ENCODE measurements around the gene B4GALT3. TPM values are rescaled to one million over a fixed set of nuclear protein-coding genes. Genes with fewer than 3 reads are reported as not detected.

Gene B4GALT3
- total and polyA plus RNA-seq, 8 donors, result 14.8 to 35.6 (median 20.3) TPM

GRCh38 chr1:161171696-161172095, 5.6 kb downstream of the B4GALT3 start:
- DNase-seq, result no peak
- H3K27me3 ChIP-seq, result no peaks in the 10 kb centered on the region
- no peak for ATAC-seq
- intact Hi-C loops (cut with DNase I), result no loop called here
- peaks cover 0 to 6% (median 5%) of the 10 kb centered on the region in 3 donors for H3K4me1 ChIP-seq
- no peak for TF ChIP-seq CTCF (IDR thresholded peaks at IDR 0.05)
- no peaks in the 10 kb centered on the region for H3K9me3 ChIP-seq
- H3K36me3 ChIP-seq, result peaks cover 0 to 35% (median 12%) of the 10 kb centered on the region in 3 donors
- no peak overlapping the region for H3K4me3 ChIP-seq
- FAIRE-seq, result no peak
- WGBS, 2 donors, result 79 to 80% methylated on average over 12 of the region's 12 CpGs
- H3K27ac ChIP-seq, result no peak overlapping the region

GRCh38 chr1:161171191-161171590, 6.1 kb downstream of the B4GALT3 start:
- no peak for TF ChIP-seq CTCF (IDR thresholded peaks at IDR 0.05)
- no peak for FAIRE-seq
- 59 to 65% methylated on average over 5 of the region's 5 CpGs for WGBS, 2 donors
- no peaks in the 10 kb centered on the region for H3K9me3 ChIP-seq
- peaks cover 0 to 35% (median 12%) of the 10 kb centered on the region in 3 donors for H3K36me3 ChIP-seq
- ATAC-seq, result no peak
- H3K4me1 ChIP-seq, result peaks cover 0 to 6% (median 5%) of the 10 kb centered on the region in 3 donors
- no peak overlapping the region for H3K4me3 ChIP-seq
- intact Hi-C loops (cut with DNase I), result no loop called here
- H3K27me3 ChIP-seq, result no peaks in the 10 kb centered on the region
- DNase-seq, result no peak
- H3K27ac ChIP-seq, result no peak overlapping the region

GRCh38 chr1:161168906-161169305, 8.4 kb downstream of the B4GALT3 start:
- no peak for FAIRE-seq

GRCh38 chr1:161166669-161167548, 10.4 kb downstream of the B4GALT3 start:
- 4 to 6% methylated on average over 30 to 33 of the region's 33 CpGs for WGBS, 2 donors
- H3K36me3 ChIP-seq, result peaks cover 0 to 7% (median 5%) of the 10 kb centered on the region in 3 donors
- no peak for TF ChIP-seq CTCF (IDR thresholded peaks at IDR 0.05)
- intact Hi-C loops (cut with DNase I), result no loop called here
- DNase-seq (peak in 2 of 6 donors; percentile 52 to 66), ATAC-seq (peak in 2 of 4 donors; percentile 0 to 3), FAIRE-seq (no peak)
- H3K27ac ChIP-seq, result peak overlapping the region; percentile 67 to 92 (median 80)
- no peaks in the 10 kb centered on the region for H3K9me3 ChIP-seq
- H3K27me3 ChIP-seq, result no peaks in the 10 kb centered on the region
- peaks cover 0 to 5% (median 0%) of the 10 kb centered on the region in 3 donors for H3K4me1 ChIP-seq
- H3K4me3 ChIP-seq, result peak overlapping the region; percentile 49 to 73 (median 58)

More at GRCh38 chr1:161168906-161169305, 8.4 kb downstream of the B4GALT3 start:
- Histone ChIP-seq H3K9me3 (no peaks in the 10 kb centered on the region), H3K4me3 (no peak overlapping the region), H3K36me3 (peaks cover 0 to 24% (median 7%) of the 10 kb centered on the region in 3 donors), H3K27ac (no peak overlapping the region), H3K4me1 (peaks cover 0 to 5% (median 0%) of the 10 kb centered on the region in 3 donors), H3K27me3 (no peaks in the 10 kb centered on the region)
- ATAC-seq (no peak), DNase-seq (peak in 1 of 6 donors; percentile 45)
- WGBS, 2 donors, result 88 to 94% methylated on average over 9 of the region's 9 CpGs
- intact Hi-C loops (cut with DNase I), result no loop called here
- TF ChIP-seq CTCF (IDR thresholded peaks at IDR 0.05), result no peak
